Stimulated activated CD4-positive, alpha-beta T cell treated with anti-CD3 and anti-CD28 coated beads, TNF-alpha, amount 100 ng/mL, for 24 hours (primary cell): ENCODE data around the gene USP33.
"Not testable (repeated sequence)": the region's sequence is repeated elsewhere in the genome, so short reads cannot be mapped to it uniquely, and the experiment has no call there.

Experiments
- DNase-seq, 3 experiments: peaks; one replicate each; pipeline ENCODE4 v3.0.0-alpha.2; 2020; ENCODE audit warnings: low read depth in 3 of 3

The USP33 gene

GRCh38 chr1:77739235-77739634, 20.4 kb downstream of the USP33 start:
- DNase-seq = no peak

GRCh38 chr1:77732090-77732489, 27.6 kb downstream of the USP33 start:
- no peak for DNase-seq

GRCh38 chr1:77725706-77726105, 33.9 kb downstream of the USP33 start:
- DNase-seq = no peak

- no peak for DNase-seq
Measured at GRCh38 chr1:77718181-77718580, 41.5 kb downstream of the USP33 start.

- no peak for DNase-seq
Measured at GRCh38 chr1:77716065-77716464, 43.6 kb downstream of the USP33 start.

- DNase-seq = no peak
Measured at GRCh38 chr1:77709727-77710126, 49.9 kb downstream of the USP33 start.

GRCh38 chr1:77706321-77706720, 53.3 kb downstream of the USP33 start:
- no peak for DNase-seq

GRCh38 chr1:77704736-77705135, 54.9 kb downstream of the USP33 start:
- no peak for DNase-seq

GRCh38 chr1:77699673-77700072, 60.0 kb downstream of the USP33 start:
- not testable (repeated sequence) for DNase-seq

GRCh38 chr1:77697441-77697840, 62.2 kb downstream of the USP33 start:
- no peak for DNase-seq

GRCh38 chr1:77688939-77689338, 70.7 kb downstream of the USP33 start:
- DNase-seq = no peak

GRCh38 chr1:77687519-77687906, 72.1 kb downstream of the USP33 start:
- no peak for DNase-seq

- DNase-seq = no peak
Measured at GRCh38 chr1:77686796-77687518, 72.7 kb downstream of the USP33 start.

- DNase-seq = peak; percentile 81 to 91 (median 83)
Measured at GRCh38 chr1:77683160-77684148, 76.2 kb downstream of the USP33 start.

- peak; percentile 75 to 90 (median 83) for DNase-seq
Measured at GRCh38 chr1:77682460-77683159, 77.0 kb downstream of the USP33 start, which contains the start of gene ZZZ3. ZZZ3 (minus strand) TSS chr1:77682658; CDS start chr1:77633354, 49,304 bp downstream.

GRCh38 chr1:77680173-77680572, 79.5 kb downstream of the USP33 start:
- no peak for DNase-seq

GRCh38 chr1:77678660-77679610, 80.7 kb downstream of the USP33 start:
- DNase-seq = no peak

- DNase-seq = not testable (repeated sequence)
Measured at GRCh38 chr1:77674807-77675206, 84.8 kb downstream of the USP33 start.

- DNase-seq = no peak
Measured at GRCh38 chr1:77673716-77674355, 85.8 kb downstream of the USP33 start.

- DNase-seq = no peak
Measured at GRCh38 chr1:77673030-77673429, 86.6 kb downstream of the USP33 start.
